ENCODE data around the gene NFATC2IP.
A peak's percentile ranks its signal among the peaks of the same experiment; 100 is the strongest.
"Not testable (repeated sequence)": the region's sequence is repeated elsewhere in the genome, so short reads cannot be mapped to it uniquely, and the experiment has no call there.

The NFATC2IP gene

DNA sequence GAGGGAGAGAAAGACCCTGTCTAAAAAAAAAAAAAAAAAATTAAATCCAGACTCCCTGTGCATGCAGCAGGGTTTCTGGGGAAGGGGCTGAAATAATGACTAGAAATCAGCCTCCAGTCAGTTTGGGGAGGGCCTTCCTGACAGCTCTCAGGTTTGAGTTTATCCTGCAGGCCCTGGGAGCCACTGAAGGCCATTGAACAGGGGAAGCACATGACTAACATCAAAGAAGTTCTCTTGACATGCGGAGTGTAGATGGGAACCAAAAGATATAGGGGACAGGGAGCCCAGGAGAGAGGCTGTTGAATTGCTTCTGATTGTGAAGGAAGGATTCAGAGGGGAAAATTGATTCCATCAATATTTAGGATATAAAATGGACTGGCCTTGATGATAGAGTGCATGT is 22.9 kb upstream of the NFATC2IP start:
- no peak for DNase-seq

DNA sequence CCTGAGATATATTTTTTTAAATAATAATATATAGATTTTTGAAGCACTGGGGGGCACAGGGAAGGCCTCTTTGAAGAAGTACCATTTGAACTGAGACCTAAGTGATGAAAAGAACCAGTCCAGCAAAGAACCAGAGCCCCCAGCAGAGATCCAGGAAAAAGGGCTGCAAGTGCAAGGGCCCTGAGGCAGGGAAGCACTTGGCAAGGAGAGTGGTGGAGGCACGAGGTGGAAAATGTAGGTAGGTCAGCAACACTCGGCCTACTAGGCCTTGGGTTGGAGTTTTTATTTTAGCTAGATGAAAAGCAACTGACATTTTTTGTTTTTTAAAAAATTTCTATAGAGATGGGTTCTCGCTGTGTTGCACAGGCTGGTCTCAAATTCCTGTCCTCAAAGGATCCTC is 20.5 kb upstream of the NFATC2IP start:
- DNase-seq = no peak

DNA sequence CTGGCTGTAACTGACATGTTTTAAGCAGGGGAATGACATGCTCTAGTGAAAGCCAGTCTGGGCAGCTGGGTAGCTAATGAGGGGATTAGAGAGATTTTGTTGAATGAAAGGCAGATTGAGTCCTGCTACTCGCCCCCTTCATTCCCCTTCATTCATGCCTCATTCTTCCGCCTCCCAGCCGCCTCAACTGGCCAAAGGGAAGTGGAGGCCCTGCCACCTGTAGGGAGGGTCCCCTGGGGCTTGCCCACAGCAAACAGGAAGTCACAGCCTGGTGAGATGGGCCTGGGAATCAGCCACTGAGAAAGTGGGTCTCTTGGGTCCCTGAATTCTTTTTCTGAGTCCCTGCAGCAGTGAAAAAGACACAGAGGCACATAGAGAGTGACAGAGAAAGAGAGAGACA is 20.1 kb upstream of the NFATC2IP start:
- no peak for DNase-seq

DNA sequence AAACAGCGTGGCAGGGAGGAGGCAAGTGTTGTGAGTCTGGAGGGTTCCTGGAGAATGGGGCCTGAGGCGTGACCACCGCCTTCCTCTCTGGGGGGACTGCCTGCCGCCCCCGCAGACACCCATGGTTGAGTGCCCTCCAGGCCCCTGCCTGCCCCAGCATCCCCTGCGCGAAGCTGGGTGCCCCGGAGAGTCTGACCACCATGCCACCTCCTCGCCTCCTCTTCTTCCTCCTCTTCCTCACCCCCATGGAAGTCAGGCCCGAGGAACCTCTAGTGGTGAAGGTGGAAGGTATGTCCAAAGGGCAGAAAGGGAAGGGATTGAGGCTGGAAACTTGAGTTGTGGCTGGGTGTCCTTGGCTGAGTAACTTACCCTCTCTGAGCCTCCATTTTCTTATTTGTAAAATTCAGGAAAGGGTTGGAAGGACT is 18.9 kb upstream of the NFATC2IP start, which contains the start of gene CD19:
Gene CD19 (plus strand): TSS at position 171 of the 425 bp plus-strand sequence. CDS start 30 bp downstream, at position 201.
- DNase-seq = no peak

DNA sequence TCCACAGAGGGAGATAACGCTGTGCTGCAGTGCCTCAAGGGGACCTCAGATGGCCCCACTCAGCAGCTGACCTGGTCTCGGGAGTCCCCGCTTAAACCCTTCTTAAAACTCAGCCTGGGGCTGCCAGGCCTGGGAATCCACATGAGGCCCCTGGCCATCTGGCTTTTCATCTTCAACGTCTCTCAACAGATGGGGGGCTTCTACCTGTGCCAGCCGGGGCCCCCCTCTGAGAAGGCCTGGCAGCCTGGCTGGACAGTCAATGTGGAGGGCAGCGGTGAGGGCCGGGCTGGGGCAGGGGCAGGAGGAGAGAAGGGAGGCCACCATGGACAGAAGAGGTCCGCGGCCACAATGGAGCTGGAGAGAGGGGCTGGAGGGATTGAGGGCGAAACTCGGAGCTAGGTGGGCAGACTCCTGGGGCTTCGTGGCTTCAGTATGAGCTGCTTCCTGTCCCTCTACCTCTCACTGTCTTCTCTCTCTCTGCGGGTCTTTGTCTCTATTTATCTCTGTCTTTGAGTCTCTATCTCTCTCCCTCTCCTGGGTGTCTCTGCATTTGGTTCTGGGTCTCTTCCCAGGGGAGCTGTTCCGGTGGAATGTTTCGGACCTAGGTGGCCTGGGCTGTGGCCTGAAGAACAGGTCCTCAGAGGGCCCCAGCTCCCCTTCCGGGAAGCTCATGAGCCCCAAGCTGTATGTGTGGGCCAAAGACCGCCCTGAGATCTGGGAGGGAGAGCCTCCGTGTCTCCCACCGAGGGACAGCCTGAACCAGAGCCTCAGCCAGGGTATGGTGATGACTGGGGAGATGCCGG is 18.2 kb upstream of the NFATC2IP start:
- DNase-seq = no peak

DNA sequence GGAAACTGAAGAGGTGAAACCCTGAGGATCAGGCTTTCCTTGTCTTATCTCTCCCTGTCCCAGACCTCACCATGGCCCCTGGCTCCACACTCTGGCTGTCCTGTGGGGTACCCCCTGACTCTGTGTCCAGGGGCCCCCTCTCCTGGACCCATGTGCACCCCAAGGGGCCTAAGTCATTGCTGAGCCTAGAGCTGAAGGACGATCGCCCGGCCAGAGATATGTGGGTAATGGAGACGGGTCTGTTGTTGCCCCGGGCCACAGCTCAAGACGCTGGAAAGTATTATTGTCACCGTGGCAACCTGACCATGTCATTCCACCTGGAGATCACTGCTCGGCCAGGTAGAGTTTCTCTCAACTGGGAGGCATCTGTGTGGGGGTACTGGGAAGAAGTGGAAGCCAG is 17.6 kb upstream of the NFATC2IP start:
- DNase-seq = no peak

DNA sequence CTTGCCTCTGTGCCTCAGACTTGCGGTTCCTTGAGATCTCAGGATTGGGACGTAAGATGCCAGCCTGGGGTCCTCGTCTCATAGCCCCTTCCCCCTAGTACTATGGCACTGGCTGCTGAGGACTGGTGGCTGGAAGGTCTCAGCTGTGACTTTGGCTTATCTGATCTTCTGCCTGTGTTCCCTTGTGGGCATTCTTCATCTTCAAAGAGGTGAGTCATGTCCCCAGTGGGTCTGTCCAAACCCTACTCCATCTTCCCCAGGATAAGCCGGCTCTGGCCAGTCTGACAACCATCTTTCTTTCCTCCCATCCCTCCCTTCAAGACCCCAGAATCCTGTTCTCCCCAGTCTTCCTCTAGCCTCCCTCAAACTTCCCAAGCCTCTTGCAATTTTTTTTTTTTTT is 15.4 kb upstream of the NFATC2IP start:
- DNase-seq = no peak

DNA sequence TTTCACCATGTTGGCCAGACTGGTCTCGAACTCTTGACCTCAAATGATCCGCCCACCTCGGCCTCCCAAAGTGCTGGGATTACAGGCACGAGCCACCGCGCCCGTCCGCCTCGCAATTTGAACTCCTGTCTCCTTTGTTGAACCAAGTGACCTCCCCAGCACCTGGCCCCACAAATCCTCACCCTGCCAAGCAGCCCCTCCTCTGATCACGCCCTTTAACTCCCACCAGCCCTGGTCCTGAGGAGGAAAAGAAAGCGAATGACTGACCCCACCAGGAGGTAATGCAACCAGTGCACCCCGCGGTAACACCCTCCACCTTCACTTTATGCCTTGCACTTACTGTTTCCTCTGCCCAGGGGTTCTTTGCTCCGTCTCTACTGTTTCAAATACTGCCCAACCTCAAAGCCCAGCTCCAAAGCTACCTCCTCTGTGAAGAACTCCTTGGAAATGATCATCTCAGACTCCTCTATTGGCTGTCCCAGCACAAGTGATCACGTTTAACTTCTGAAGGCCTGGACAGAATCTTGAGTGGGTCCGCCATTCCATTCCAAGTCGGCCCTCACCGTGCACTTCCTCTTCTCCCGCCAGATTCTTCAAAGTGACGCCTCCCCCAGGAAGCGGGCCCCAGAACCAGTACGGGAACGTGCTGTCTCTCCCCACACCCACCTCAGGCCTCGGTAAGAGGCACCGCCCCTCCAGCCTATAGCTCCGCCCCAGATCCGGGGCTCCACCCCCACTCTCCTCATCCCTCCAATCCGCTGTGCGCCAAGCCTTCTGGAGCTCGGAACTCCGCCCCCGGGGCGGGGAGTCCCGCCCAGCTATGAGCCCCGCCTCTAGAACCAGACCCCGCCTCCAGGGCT is 14.6 kb upstream of the NFATC2IP start:
- DNase-seq = peak; percentile 75

DNA sequence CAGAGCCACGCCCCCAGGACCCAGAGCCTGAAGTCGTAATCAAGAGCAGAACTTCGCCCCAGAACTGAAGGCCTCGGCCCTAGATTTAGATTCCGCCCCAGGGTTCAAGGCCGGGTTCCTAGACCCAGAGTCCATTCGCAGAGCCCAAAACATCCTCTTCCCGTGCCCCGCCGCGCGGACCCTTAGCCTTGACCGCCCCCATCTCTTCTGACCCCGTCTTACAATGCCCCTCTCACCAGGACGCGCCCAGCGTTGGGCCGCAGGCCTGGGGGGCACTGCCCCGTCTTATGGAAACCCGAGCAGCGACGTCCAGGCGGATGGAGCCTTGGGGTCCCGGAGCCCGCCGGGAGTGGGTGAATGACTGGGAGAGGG is 14.0 kb upstream of the NFATC2IP start:
- no peak for DNase-seq

DNA sequence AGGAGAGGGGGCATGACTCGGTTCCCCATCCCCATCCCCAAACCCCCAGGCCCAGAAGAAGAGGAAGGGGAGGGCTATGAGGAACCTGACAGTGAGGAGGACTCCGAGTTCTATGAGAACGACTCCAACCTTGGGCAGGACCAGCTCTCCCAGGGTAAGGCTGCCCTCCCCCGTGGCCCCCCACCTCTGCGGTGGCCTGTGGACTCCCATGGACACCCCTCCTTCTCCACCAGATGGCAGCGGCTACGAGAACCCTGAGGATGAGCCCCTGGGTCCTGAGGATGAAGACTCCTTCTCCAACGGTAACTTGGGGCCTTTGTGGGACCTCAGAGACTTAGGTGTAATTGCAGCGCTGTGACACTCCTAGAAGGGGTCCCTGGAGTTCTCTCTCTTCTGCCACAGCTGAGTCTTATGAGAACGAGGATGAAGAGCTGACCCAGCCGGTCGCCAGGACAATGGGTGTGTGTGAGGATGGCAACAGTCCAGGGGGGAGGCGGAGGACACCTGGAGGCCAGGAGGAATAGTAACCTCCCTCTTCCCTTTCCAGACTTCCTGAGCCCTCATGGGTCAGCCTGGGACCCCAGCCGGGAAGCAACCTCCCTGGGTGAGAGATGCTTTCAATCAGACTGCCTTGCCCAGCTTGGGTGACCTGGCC is 13.4 kb upstream of the NFATC2IP start:
- DNase-seq = no peak

DNA sequence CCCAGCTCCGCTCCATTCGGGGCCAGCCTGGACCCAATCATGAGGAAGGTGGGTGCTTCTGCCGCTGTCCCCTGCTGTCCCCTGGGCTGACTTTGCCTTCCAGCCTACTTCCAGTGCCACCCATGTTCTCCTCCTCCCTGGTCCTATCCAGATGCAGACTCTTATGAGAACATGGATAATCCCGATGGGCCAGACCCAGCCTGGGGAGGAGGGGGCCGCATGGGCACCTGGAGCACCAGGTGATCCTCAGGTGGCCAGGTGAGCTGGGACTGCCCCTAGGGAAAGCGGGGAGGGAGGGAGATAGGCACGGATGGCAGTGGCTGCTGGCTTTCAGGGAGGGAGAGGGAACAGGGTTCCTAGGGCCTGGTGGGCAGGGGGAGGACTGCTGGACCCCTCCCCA is 12.0 kb upstream of the NFATC2IP start:
- no peak for DNase-seq

DNA sequence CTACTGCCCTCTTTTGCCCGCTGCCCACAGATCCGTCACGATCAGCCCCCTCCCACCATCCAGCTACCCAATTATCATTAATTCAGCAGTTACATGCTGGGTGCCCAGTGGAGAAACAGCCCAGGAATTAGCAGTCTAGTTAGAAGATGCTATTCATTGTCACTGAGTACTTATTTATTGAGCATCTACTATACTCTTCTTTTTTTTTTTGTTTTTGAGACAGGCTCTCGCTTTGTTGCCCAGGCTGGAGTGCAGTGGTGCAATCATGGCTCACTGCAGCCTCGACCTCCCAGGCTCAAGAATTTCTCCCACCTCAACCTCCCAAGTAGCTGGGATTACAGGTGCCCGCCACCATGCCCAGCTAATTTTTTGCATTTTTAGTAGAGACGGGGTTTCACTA is 10.9 kb upstream of the NFATC2IP start:
- DNase-seq = not testable (repeated sequence)

DNA sequence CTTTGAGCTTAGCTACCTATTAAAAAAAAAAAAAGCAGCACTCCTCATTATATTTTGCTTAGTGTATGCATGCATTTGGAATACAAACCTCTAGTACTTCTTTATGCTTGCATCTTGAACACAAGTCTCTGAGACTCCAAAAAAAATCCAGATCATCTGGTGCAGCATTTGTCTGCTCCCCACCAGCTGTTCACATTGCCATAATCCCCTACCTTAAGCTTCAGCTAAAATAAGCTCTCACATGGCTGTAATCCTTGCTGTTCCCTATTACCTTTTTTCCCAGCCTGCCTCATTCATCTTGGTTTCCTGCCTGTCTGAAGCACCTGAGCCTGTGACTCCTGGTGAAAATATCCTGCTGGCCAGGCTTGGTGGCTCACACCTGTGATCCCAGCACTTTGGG is 7.5 kb upstream of the NFATC2IP start:
- no peak for DNase-seq

DNA sequence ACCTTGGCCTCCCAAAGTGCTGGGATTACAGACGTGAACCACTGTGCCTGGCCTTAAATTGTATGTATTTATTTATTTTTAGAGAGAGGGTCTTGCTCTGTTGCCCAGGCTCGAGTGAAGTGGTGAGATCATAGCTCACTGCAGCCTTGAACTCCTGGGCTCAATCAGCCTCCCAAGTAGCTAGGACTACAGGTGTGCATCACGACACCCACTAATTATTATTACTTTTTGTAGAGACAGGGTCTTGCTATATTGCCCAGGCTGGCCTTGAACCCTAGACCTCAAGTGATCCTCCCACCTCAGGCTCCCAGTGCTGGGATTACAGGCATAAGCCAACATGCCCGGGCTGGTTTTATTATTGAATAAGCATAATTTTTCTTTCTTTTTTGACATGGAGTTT is 4.1 kb upstream of the NFATC2IP start:
- no peak for DNase-seq

DNA sequence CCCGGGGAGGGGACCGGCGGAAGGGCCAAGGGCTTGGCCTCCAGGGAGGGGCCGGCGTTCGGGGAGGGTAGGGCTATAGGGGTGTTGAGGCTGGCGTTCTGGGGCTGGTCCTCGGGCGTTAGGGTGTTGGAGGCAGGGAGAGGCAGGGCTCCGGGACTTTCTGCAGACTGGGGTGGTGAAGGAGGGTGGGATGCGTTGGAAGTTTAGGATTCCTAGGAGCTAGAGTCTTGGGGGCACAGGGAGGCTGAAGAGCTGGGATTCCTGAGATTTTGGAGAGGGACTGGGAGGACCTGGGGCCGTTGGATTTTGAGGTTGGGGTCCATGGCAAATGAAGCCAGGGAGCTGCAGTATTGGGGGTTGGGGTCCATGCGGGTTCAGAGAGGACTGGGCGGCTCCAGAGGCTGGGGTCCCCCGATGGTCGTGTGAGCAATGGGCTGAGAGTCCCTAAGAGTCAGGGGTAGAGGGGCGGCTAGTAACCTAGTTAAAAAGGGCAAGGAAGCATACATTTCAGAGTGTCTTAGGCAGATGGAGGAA is 740 bp downstream of the NFATC2IP start:
- DNase-seq = no peak

DNA sequence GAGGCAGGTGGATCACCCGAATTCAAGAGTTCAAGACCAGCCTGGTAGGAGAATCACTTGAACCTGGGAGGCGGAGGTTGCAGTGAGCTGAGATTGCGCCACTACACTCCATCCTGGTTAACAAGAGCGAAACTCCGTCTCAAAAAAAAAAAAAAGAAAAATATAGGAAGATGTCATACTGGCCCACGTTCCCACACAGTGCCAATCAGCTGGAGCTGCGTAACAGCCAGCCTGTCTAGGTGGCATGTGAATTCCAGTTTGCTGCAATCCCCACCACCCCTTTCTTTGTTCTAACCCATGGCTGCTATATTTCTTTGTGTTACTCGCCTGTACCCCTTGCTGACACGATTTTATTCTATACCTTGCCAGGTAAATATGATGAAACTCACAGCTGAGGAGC is 7.5 kb downstream of the NFATC2IP start:
- no peak for DNase-seq

DNA sequence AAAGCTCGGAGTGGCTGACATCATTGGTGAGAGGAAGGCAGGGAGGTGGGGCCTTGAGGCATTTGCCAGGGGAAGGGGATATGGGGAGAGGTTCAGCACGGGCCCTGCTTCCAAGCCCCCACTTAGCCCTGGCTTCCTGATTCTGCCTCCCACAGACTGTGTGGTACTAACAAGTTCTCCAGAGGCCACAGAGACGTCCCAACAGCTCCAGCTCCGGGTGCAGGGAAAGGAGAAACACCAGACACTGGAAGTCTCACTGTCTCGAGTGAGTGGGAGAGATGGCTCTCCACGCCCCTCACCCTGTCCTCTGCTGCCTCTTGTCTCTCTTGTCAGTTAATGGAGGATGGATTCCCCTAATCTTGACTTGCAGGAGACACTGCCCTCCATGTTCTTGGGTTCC is 8.1 kb downstream of the NFATC2IP start:
- DNase-seq = no peak

DNA sequence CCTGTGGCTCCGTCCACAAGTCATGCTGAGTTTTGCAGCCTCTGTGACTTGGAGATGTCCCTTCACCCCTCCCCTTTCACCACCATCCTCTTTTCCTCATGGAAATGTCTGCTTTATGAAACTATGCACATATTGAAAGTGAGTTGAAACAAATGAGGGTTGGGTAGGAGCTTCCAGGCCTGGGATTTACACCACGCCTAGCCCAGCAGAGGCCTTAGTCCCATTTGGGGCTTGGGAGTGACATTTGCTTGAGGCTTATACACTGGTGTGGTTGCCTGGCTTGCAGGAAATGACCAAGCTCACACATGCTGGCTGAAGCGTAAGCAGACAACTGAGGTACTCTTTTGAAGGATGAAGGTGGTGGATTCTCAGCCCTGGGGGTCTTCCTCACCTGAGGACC is 13.3 kb downstream of the NFATC2IP start:
- DNase-seq = no peak

DNA sequence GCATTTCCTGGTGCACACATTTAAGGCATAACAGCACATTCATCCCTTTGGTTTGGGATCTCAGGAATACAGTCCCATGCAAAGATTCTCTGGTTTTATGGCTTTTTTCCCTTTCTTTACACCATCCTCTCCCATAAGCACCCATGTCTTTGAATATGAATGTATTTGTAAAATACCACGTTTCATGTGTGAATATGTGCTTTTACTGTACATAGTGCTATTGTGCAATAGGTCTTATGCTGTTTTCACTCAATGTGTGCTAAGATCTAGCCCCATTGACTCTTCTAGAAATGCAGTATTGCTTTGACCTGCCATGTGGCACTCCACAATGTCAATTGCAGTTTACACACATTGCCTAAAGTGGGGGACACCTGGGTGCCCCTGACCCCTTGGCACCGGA is 13.8 kb downstream of the NFATC2IP start:
- no peak for DNase-seq

DNA sequence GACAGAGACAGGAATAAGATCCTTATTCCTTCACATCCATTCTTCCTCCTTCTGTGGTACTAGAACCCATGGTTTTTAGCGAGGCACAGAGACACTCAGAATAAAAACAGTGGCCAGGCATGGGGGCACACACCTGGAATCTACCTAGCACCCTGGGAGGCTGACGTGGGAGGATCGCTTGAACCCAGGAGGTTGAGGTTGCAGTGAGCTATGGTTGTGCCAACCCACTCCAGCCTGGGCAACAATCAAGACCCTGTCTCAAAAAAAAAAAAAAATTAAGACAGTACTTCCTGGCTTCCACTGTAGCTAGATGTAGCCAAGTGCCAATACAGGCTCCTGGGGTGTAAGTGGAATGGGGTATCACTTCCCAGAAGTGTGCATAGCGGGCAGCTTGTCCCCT is 16.4 kb downstream of the NFATC2IP start:
- no peak for DNase-seq

DNA sequence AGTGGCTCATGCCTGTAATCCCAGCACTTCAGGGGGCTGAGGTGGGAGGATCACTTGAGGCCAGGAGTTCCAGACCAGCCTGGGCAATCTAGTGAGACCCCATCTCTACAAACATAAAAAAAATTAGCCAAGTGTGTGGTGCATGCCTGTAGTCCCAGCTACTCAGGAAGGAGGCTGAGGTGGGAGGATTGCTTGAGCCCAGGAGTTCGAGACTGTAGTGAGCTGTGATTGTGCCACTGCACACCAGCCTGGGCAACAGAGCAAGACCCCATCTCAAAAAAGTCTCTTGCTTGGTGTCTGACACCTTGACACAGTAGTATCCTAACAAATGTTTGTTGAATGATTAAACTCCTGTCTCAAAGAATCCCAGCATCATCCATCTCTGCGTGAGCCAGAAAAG is 19.0 kb downstream of the NFATC2IP start:
- not testable (repeated sequence) for DNase-seq

DNA sequence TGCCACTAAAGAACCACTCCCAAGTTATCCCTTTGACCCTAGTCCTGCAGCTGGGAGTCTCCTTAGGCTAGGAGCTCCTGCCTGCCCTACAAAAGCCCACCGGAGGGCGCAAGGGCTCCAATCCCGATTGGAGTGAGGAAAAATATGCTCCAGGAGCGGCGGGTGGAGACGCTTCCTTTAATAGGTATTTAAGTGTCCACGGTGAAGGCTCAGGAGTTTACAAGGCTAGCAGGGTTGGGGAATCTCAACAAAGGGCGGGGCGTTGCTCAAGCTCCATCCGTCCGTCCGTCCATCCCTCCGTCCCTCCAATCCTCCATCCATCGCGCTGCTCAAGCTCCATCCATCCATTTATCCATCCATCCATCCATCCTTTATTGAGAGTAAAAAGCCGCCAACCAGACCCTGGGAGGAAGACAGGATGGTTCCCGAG is 23.3 kb downstream of the NFATC2IP start:
- peak; percentile 46 for DNase-seq

DNA sequence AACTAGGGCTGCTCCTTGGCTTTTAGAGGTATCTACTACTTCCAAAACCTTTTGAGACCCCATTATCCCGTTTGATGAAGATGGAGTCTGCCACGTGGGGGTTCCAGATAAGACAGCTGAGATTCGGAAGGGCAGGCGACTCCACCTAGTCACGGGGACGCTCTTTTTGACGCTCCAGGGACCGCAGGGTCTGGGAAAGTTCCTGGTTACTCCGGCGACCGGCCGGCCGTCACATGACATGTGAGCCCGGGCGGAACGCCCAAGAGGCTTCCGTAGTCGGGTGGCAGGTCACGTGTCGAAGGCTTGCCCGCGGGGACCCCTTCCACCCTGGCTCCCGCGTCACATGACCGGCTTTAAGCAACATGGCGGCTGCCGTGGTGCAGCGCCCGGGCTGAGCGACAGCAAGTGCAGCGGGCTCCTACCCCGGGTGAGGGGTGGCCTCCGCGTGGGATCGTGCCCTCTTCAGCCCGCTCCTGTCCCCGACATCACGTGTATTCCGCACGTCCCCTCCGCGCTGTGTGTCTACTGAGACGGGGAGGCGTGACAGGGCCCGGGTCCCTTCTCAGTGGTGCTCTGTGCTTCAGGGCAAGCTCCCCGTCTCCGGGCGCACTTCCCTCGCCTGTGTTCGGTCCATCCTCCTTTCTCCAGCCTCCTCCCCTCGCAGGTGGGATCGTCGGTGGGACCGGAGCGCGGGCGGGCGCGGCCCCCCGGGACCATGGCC is 23.9 kb downstream of the NFATC2IP start, which contains the start of gene SPNS1:
Gene SPNS1 (plus strand): TSS at position 342 of the 721 bp plus-strand sequence. CDS start 374 bp downstream, at position 716.
- DNase-seq = peak; percentile 90
